22Rv1 (cell line): ENCODE measurements around the gene HECW1.
"Not testable (repeated sequence)": the region's sequence is repeated elsewhere in the genome, so short reads cannot be mapped to it uniquely, and the experiment has no call there.

ENCODE experiments used
- H3K27ac ChIP-seq: fragments of 450-650 bp; 2 replicates; pipeline ENCODE4 v1.5.1; 2017
- CTCF ChIP-seq: fragments of 450-650 bp; IDR thresholded peaks from 2 replicates; pipeline ENCODE4 v1.5.1; 2017; ENCODE audit warnings: mild to moderate bottlenecking
- ZFX ChIP-seq: fragments of 450-650 bp; IDR thresholded peaks from 2 replicates; pipeline ENCODE4 v1.6.1; 2017; ENCODE audit warnings: antibody characterized with exemption, borderline replicate concordance

Gene HECW1

GRCh38 chr7:43337191-43337590, 224.7 kb downstream of the HECW1 start:
- TF ChIP-seq CTCF, result no peak
- no peak for TF ChIP-seq ZFX
- no peak overlapping the region for H3K27ac ChIP-seq

GRCh38 chr7:43337811-43338210, 225.4 kb downstream of the HECW1 start:
- H3K27ac ChIP-seq, result no peak overlapping the region
- TF ChIP-seq CTCF (no peak), ZFX (no peak)

GRCh38 chr7:43341132-43341531, 228.7 kb downstream of the HECW1 start:
- H3K27ac ChIP-seq, result no peak overlapping the region
- TF ChIP-seq ZFX (no peak), CTCF (no peak)

- H3K27ac ChIP-seq, result not testable (repeated sequence)
These were observed 231.0 kb downstream of the HECW1 start for GRCh38 chr7:43343417-43343816.

- H3K27ac ChIP-seq, result not testable (repeated sequence)
These were observed 233.2 kb downstream of the HECW1 start for GRCh38 chr7:43345696-43346095.

GRCh38 chr7:43351683-43352082, 239.2 kb downstream of the HECW1 start:
- TF ChIP-seq CTCF (no peak), ZFX (no peak)
- no peak overlapping the region for H3K27ac ChIP-seq

- TF ChIP-seq ZFX (no peak), CTCF (no peak)
- H3K27ac ChIP-seq, result no peak overlapping the region
These were observed 241.5 kb downstream of the HECW1 start for GRCh38 chr7:43353902-43354301.

GRCh38 chr7:43362652-43363034, 250.2 kb downstream of the HECW1 start:
- no peak overlapping the region for H3K27ac ChIP-seq
- TF ChIP-seq ZFX (no peak), CTCF (no peak)
